T-cell (primary cell): Measurements from ENCODE around the gene NR1D1. TPM values are rescaled to one million over a fixed set of nuclear protein-coding genes. Genes with fewer than 3 reads are reported as not detected.

Experiments
- ATAC-seq, 4 experiments: fragments of 200-7000 bp in 3 of 4; fragments of 150-1000 bp in 1 of 4; cut with Tn5 transposase; replicated peaks in 1 of 4; 1 replicate in 3 of 4; 2 replicates in 1 of 4; pipeline ENCODE4 v1.10.0; 2021; ENCODE audit warnings: moderate library complexity in 3 of 4, mild to moderate bottlenecking in 2 of 4, moderate number of reproducible peaks in 1 of 4
- CTCF ChIA-PET, 2 donors: fragments of 300-600 bp; sonication (Branson Sonifier 250); formaldehyde crosslinking; loops; one replicate each; lab custom pipeline; 2022; ENCODE audit warnings: antibody characterized with exemption in 2 of 2; lab: Charles Lee
- POLR2A ChIA-PET, 2 donors: fragments of 300-600 bp; sonication (Branson Sonifier 250); formaldehyde crosslinking; loops; one replicate each; lab custom pipeline; 2022; ENCODE audit warnings: antibody characterized with exemption in 2 of 2; lab: Charles Lee
- DNase-seq, 35 experiments: peaks; one replicate each; pipeline versions ENCODE4 v3.0.0 to v3.0.0-alpha.2; 2013 to 2023
- H3K27ac ChIP-seq: one replicate; pipeline ENCODE4 v1.5.1; 2013; ENCODE audit warnings: low read length
- H3K27me3 ChIP-seq, 2 experiments: replicated peaks in 1 of 2; 1 replicate in 1 of 2; 2 replicates in 1 of 2; pipeline versions ENCODE4 v1.6.1 to v1.7.0; 2013; ENCODE audit warnings: low read length in 1 of 2, mixed read lengths in 1 of 2; ENCODE audit not compliant: control insufficient read depth in 2 of 2, insufficient read depth in 2 of 2; ENCODE audit errors: extremely low read depth in 1 of 2
- H3K36me3 ChIP-seq, 2 donors: 1 replicate in 1 of 2; 2 replicates in 1 of 2; pipeline versions ENCODE4 v1.6.1 to v1.7.0; 2013; ENCODE audit warnings: low read length in 1 of 2; ENCODE audit not compliant: control insufficient read depth in 2 of 2, insufficient read depth in 1 of 2; ENCODE audit errors: extremely low read depth in 1 of 2
- H3K4me1 ChIP-seq, 2 experiments: 1 replicate in 1 of 2; 2 replicates in 1 of 2; pipeline versions ENCODE4 v1.6.1 to v1.7.0; 2013; ENCODE audit warnings: low read length in 2 of 2, mixed read lengths in 1 of 2; ENCODE audit not compliant: insufficient read depth in 2 of 2, control insufficient read depth in 1 of 2; ENCODE audit errors: extremely low read depth in 1 of 2
- H3K4me3 ChIP-seq, 2 donors: 1 replicate in 1 of 2; 2 replicates in 1 of 2; pipeline versions ENCODE4 v1.5.1 to v1.7.0; 2013; ENCODE audit warnings: mild to moderate bottlenecking in 2 of 2, low read length in 1 of 2, moderate library complexity in 1 of 2; ENCODE audit not compliant: control insufficient read depth in 1 of 2; ENCODE audit errors: extremely low read depth in 1 of 2
- H3K9me3 ChIP-seq: 2 replicates; pipeline ENCODE4 v1.7.0; 2013
- H3K27ac Mint-ChIP-seq, 2 donors: one replicate each; pipeline ENCODE4 v1.8.0; 2020 to 2021; ENCODE audit warnings: mild to moderate bottlenecking in 2 of 2, mixed read lengths in 2 of 2
- H3K27me3 Mint-ChIP-seq, 2 donors: one replicate each; pipeline ENCODE4 v1.8.0; 2021 to 2022; ENCODE audit warnings: mixed read lengths in 2 of 2
- H3K36me3 Mint-ChIP-seq: one replicate; pipeline ENCODE4 v1.8.0; 2021; ENCODE audit warnings: mixed read lengths
- H3K4me1 Mint-ChIP-seq, 3 donors: one replicate each; pipeline ENCODE4 v1.8.0; 2020 to 2022; ENCODE audit warnings: mixed read lengths in 3 of 3, mild to moderate bottlenecking in 1 of 3
- H3K4me3 Mint-ChIP-seq, 3 donors: one replicate each; pipeline ENCODE4 v1.8.0; 2020 to 2022; ENCODE audit warnings: mild to moderate bottlenecking in 3 of 3, mixed read lengths in 3 of 3, moderate library complexity in 3 of 3
- H3K9me3 Mint-ChIP-seq, 3 donors: one replicate each; pipeline ENCODE4 v1.8.0; 2020 to 2022; ENCODE audit warnings: mixed read lengths in 3 of 3
- WGBS: methylation state at CpG from one replicate; pipeline ENCODE4 v1.1.5; 2013; ENCODE audit warnings: missing lambda C conversion rate; ENCODE audit not compliant: insufficient coverage; 5-methylcytosine and 5-hydroxymethylcytosine counted together
- total RNA-seq, 35 experiments: library from RNA in 6 of 35; stranded (reverse) in 6 of 35; fragments of 120-200 nt in 1 of 35; gene quantifications; one replicate each; pipeline versions ENCODE4 v1.2.1 to v1.2.4 and lab custom pipeline; 2013 to 2026

NR1D1 gene
- total RNA-seq, 5 donors from 2014 or later (not counting 1 experiment from before 2014, with no cell fraction given), result 11.5 to 33.6 (median 21.9) TPM

GRCh38 chr17:40122999-40123810 is 22.8 kb upstream of the NR1D1 start:
- H3K9me3 Mint-ChIP-seq, result no peaks in the 10 kb centered on the region
- WGBS, result under 1% methylated on average over 27 of the region's 43 CpGs
- ChIA-PET POLR2A (interaction anchor here (0.6 to 2.1 kb wide), 12 partner anchors 9 to 217 kb away, joined by 3 to 15 read pairs (median 4); partner anchors contain the start of genes CASC3 (in 1 of the 2) and NR1D1 (in 1 of the 2)), CTCF (interaction anchor here (0.8 to 3.1 kb wide), 13 partner anchors 10 to 68 kb away, joined by 3 to 48 read pairs (median 5); partner anchors contain the start of genes CASC3 (in 1 of the 2) and NR1D1 (in 1 of the 2))
- H3K27me3 Mint-ChIP-seq, result no peaks in the 10 kb centered on the region
- peak in 21 of 35 experiments; percentile 17 to 63 (median 42) for DNase-seq
- peak overlapping the region; percentile 86 to 92 (median 90) for H3K4me3 Mint-ChIP-seq
- peak overlapping the region; percentile 64 for H3K27ac ChIP-seq
- peaks cover 8 to 27% of the 10 kb centered on the region in 2 experiments for H3K4me1 ChIP-seq
- H3K4me3 ChIP-seq, result peak overlapping the region; percentile 72 to 92
- H3K36me3 Mint-ChIP-seq, result peaks cover 12% of the 10 kb centered on the region
- peaks cover 0 to 16% of the 10 kb centered on the region in 2 donors for H3K36me3 ChIP-seq
- no peaks in the 10 kb centered on the region for H3K27me3 ChIP-seq
- H3K4me1 Mint-ChIP-seq, result peaks cover 38 to 41% (median 38%) of the 10 kb centered on the region in 3 donors
- H3K9me3 ChIP-seq, result no peaks in the 10 kb centered on the region
- H3K27ac Mint-ChIP-seq, result peak overlapping the region; percentile 92 to 97
- peak; percentile 9 to 45 (median 23) for ATAC-seq

- H3K4me1 Mint-ChIP-seq, result peaks cover 38 to 44% (median 38%) of the 10 kb centered on the region in 3 donors
- under 1% methylated on average over 67 of the region's 97 CpGs for WGBS
- H3K4me1 ChIP-seq, result peaks cover 8 to 27% of the 10 kb centered on the region in 2 experiments
- no peaks in the 10 kb centered on the region for H3K9me3 ChIP-seq
- ChIA-PET CTCF (interaction anchor here in 1 of 2 donors (0.6 to 1.6 kb wide), 4 partner anchors 10 to 105 kb away, joined by 3 to 17 read pairs (median 5); partner anchors contain the start of gene CASC3), POLR2A (interaction anchor here (0.6 to 2.1 kb wide), 6 partner anchors 10 to 203 kb away, joined by 3 to 15 read pairs (median 4); no protein-coding TSS in a partner anchor)
- H3K9me3 Mint-ChIP-seq, result no peaks in the 10 kb centered on the region
- H3K4me3 Mint-ChIP-seq, result peak overlapping the region; percentile 78 to 90 (median 86)
- H3K27me3 ChIP-seq, result no peaks in the 10 kb centered on the region
- peak overlapping the region; percentile 68 for H3K27ac ChIP-seq
- DNase-seq, result peak in 7 of 35 experiments; percentile 19 to 65 (median 38)
- peaks cover 0 to 12% of the 10 kb centered on the region in 2 donors for H3K36me3 ChIP-seq
- peaks cover 8% of the 10 kb centered on the region for H3K36me3 Mint-ChIP-seq
- ATAC-seq, result peak; percentile 56 to 60 (median 57)
- H3K27me3 Mint-ChIP-seq, result no peaks in the 10 kb centered on the region
- peak overlapping the region; percentile 72 to 92 for H3K4me3 ChIP-seq
- no peak overlapping the region for H3K27ac Mint-ChIP-seq
Observed at GRCh38 chr17:40122136-40122998, 22.0 kb upstream of the NR1D1 start.

GRCh38 chr17:40121181-40122135 is 21.1 kb upstream of the NR1D1 start, which contains the start of gene MSL1:
Gene MSL1 (plus strand): TSS chr17:40121971. CDS start chr17:40122613, 642 bp downstream.
- ChIA-PET POLR2A (interaction anchor here (0.6 to 1.3 kb wide), 2 partner anchors 9 to 204 kb away, joined by 3 to 4 read pairs; no protein-coding TSS in a partner anchor), CTCF (interaction anchor here (0.6 to 1.6 kb wide), 6 partner anchors 9 to 105 kb away, joined by 3 to 17 read pairs (median 4); partner anchors contain the start of gene CASC3 (in 1 of the 2))
- Mint-ChIP-seq H3K4me1 (peaks cover 36 to 44% (median 36%) of the 10 kb centered on the region in 3 donors), H3K9me3 (no peaks in the 10 kb centered on the region), H3K27ac (peak within 1 kb of the TSS; percentile 72 to 82), H3K27me3 (no peaks in the 10 kb centered on the region), H3K36me3 (peaks cover 5% of the 10 kb centered on the region), H3K4me3 (peak within 1 kb of the TSS; percentile 78 to 90 (median 86))
- 3% methylated on average over 27 of the region's 82 CpGs for WGBS
- Histone ChIP-seq H3K4me1 (peaks cover 8 to 27% of the 10 kb centered on the region in 2 experiments), H3K36me3 (peaks cover 0 to 6% of the 10 kb centered on the region in 2 donors), H3K27me3 (no peaks in the 10 kb centered on the region), H3K27ac (peak within 1 kb of the TSS; percentile 68), H3K9me3 (no peaks in the 10 kb centered on the region), H3K4me3 (peak within 1 kb of the TSS; percentile 72 to 92)
- DNase-seq (peak; percentile 64 to 91 (median 78)), ATAC-seq (peak; percentile 72 to 75 (median 74))

- H3K27ac ChIP-seq, result no peak overlapping the region
- ChIA-PET CTCF (interaction anchor here in 1 of 2 donors (0.6 to 3.4 kb wide), 3 partner anchors 24 to 76 kb away, joined by 3 to 36 read pairs (median 3); partner anchors contain the start of gene CASC3), POLR2A (interaction anchor here in 1 of 2 donors (0.7 kb wide), 1 partner anchor 12 kb away, joined by 3 read pairs; no protein-coding TSS in a partner anchor)
- no peaks in the 10 kb centered on the region for H3K9me3 ChIP-seq
- Mint-ChIP-seq H3K36me3 (no peaks in the 10 kb centered on the region), H3K27ac (no peak overlapping the region), H3K4me1 (peaks cover 39 to 47% (median 42%) of the 10 kb centered on the region in 3 donors), H3K9me3 (no peaks in the 10 kb centered on the region), H3K4me3 (no peak overlapping the region), H3K27me3 (no peaks in the 10 kb centered on the region)
- WGBS, result 100% methylated on average over 1 of the region's 2 CpGs
- no peak for DNase-seq
- no peaks in the 10 kb centered on the region for H3K36me3 ChIP-seq
- peaks cover 32 to 39% of the 10 kb centered on the region in 2 experiments for H3K4me1 ChIP-seq
- ATAC-seq, result no peak
- H3K4me3 ChIP-seq, result no peak overlapping the region
- H3K27me3 ChIP-seq, result no peaks in the 10 kb centered on the region
Observed at GRCh38 chr17:40115101-40115436, 14.7 kb upstream of the NR1D1 start.

GRCh38 chr17:40113907-40114245 is 13.5 kb upstream of the NR1D1 start:
- Mint-ChIP-seq H3K36me3 (no peaks in the 10 kb centered on the region), H3K4me3 (peak overlapping the region; percentile 66 to 82 (median 82)), H3K27me3 (no peaks in the 10 kb centered on the region), H3K9me3 (no peaks in the 10 kb centered on the region), H3K4me1 (peaks cover 51 to 56% (median 54%) of the 10 kb centered on the region in 3 donors), H3K27ac (peak overlapping the region; percentile 93 to 94)
- 100% methylated on average over 2 of the region's 5 CpGs for WGBS
- DNase-seq (no peak), ATAC-seq (no peak)
- H3K36me3 ChIP-seq, result no peaks in the 10 kb centered on the region
- peaks cover 43 to 51% of the 10 kb centered on the region in 2 experiments for H3K4me1 ChIP-seq
- ChIA-PET POLR2A (interaction anchor here (0.7 to 1.8 kb wide), 6 partner anchors 10 to 57 kb away, joined by 3 to 15 read pairs (median 6); partner anchors contain the start of genes CASC3 (in 1 of the 2) and NR1D1 (in 1 of the 2)), CTCF (interaction anchor here (0.7 to 5.0 kb wide), 17 partner anchors 8 to 80 kb away, joined by 3 to 75 read pairs (median 11); partner anchors contain the start of genes CASC3 (in 1 of the 2), MED24 (in 1 of the 2), MSL1 (in 1 of the 2) and NR1D1 (in 1 of the 2))
- H3K27me3 ChIP-seq, result no peaks in the 10 kb centered on the region
- peak overlapping the region in 1 of 2 donors; percentile 41 for H3K4me3 ChIP-seq
- H3K27ac ChIP-seq, result peak overlapping the region; percentile 38
- H3K9me3 ChIP-seq, result no peaks in the 10 kb centered on the region
